ENCODE results near the gene THSD7A. TPM values are rescaled to one million over a fixed set of nuclear protein-coding genes. Genes with fewer than 3 reads are reported as not detected.

Gene THSD7A
- total and polyA plus RNA-seq, 9 of the 15 experiments (the other 6 are each of a cell fraction or from before 2014, with no cell fraction given), result 0.01 to 0.02 TPM; not detected in 7

DNA sequence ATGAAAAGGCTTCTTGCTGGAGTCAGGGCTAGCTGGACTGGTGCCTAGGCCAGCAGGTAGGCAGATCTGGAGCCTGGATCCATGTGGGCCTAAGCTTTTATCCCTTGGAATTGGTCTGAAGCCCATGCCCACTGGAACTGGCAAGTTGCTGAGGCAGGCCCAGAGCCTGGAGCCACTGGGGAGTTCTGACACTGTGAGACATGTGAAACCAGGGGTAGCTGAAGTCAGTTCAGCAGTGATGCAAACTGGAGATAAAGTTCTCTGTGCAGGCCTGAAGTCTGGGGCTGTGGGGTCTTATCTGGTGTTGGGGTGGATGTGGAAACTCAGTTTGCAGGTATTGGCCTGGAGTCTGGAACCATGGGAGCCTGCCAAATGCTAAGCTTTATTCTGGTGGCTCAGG lies 9.7 kb upstream of the THSD7A start (continued):
- TF ChIP-seq, protein P1, sequence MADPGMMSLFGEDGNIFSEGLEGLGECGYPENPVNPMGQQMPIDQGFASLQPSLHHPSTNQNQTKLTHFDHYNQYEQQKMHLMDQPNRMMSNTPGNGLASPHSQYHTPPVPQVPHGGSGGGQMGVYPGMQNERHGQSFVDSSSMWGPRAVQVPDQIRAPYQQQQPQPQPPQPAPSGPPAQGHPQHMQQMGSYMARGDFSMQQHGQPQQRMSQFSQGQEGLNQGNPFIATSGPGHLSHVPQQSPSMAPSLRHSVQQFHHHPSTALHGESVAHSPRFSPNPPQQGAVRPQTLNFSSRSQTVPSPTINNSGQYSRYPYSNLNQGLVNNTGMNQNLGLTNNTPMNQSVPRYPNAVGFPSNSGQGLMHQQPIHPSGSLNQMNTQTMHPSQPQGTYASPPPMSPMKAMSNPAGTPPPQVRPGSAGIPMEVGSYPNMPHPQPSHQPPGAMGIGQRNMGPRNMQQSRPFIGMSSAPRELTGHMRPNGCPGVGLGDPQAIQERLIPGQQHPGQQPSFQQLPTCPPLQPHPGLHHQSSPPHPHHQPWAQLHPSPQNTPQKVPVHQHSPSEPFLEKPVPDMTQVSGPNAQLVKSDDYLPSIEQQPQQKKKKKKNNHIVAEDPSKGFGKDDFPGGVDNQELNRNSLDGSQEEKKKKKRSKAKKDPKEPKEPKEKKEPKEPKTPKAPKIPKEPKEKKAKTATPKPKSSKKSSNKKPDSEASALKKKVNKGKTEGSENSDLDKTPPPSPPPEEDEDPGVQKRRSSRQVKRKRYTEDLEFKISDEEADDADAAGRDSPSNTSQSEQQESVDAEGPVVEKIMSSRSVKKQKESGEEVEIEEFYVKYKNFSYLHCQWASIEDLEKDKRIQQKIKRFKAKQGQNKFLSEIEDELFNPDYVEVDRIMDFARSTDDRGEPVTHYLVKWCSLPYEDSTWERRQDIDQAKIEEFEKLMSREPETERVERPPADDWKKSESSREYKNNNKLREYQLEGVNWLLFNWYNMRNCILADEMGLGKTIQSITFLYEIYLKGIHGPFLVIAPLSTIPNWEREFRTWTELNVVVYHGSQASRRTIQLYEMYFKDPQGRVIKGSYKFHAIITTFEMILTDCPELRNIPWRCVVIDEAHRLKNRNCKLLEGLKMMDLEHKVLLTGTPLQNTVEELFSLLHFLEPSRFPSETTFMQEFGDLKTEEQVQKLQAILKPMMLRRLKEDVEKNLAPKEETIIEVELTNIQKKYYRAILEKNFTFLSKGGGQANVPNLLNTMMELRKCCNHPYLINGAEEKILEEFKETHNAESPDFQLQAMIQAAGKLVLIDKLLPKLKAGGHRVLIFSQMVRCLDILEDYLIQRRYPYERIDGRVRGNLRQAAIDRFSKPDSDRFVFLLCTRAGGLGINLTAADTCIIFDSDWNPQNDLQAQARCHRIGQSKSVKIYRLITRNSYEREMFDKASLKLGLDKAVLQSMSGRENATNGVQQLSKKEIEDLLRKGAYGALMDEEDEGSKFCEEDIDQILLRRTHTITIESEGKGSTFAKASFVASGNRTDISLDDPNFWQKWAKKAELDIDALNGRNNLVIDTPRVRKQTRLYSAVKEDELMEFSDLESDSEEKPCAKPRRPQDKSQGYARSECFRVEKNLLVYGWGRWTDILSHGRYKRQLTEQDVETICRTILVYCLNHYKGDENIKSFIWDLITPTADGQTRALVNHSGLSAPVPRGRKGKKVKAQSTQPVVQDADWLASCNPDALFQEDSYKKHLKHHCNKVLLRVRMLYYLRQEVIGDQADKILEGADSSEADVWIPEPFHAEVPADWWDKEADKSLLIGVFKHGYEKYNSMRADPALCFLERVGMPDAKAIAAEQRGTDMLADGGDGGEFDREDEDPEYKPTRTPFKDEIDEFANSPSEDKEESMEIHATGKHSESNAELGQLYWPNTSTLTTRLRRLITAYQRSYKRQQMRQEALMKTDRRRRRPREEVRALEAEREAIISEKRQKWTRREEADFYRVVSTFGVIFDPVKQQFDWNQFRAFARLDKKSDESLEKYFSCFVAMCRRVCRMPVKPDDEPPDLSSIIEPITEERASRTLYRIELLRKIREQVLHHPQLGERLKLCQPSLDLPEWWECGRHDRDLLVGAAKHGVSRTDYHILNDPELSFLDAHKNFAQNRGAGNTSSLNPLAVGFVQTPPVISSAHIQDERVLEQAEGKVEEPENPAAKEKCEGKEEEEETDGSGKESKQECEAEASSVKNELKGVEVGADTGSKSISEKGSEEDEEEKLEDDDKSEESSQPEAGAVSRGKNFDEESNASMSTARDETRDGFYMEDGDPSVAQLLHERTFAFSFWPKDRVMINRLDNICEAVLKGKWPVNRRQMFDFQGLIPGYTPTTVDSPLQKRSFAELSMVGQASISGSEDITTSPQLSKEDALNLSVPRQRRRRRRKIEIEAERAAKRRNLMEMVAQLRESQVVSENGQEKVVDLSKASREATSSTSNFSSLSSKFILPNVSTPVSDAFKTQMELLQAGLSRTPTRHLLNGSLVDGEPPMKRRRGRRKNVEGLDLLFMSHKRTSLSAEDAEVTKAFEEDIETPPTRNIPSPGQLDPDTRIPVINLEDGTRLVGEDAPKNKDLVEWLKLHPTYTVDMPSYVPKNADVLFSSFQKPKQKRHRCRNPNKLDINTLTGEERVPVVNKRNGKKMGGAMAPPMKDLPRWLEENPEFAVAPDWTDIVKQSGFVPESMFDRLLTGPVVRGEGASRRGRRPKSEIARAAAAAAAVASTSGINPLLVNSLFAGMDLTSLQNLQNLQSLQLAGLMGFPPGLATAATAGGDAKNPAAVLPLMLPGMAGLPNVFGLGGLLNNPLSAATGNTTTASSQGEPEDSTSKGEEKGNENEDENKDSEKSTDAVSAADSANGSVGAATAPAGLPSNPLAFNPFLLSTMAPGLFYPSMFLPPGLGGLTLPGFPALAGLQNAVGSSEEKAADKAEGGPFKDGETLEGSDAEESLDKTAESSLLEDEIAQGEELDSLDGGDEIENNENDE (IDR thresholded peaks at IDR 0.05; ENCODE audit: low read depth, low read length), result no peak
- TF ChIP-seq GABPB2 (CRISPR knock-in tag; conservative IDR thresholded peaks at IDR 0.05) (no peak), SMARCC2 (IDR thresholded peaks at IDR 0.05; ENCODE audit: low read depth) (no peak)
